ENCODE results near the gene YTHDC2.

DNA sequence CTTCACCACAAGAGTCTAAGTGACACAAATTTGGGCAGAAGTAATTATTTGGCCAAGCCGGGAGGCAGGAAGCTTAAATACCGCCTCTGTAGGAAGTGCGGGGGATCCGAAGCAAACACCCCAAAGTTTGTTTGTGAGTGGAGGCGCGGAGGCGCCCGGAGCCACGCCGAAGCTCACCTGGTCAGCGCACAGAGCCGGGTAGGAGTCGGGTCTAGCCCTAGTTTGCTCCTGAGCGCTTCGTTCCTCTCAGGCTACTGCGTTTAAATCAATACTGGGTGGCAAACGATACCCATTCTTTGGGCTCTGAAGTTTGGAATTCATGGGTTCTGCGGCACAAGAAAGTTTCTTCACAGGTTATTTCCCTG lies 26.1 kb upstream of the YTHDC2 start:
- no peak for TF ChIP-seq EP300 (IDR thresholded peaks at IDR 0.05)
- TF ChIP-seq, protein P1, sequence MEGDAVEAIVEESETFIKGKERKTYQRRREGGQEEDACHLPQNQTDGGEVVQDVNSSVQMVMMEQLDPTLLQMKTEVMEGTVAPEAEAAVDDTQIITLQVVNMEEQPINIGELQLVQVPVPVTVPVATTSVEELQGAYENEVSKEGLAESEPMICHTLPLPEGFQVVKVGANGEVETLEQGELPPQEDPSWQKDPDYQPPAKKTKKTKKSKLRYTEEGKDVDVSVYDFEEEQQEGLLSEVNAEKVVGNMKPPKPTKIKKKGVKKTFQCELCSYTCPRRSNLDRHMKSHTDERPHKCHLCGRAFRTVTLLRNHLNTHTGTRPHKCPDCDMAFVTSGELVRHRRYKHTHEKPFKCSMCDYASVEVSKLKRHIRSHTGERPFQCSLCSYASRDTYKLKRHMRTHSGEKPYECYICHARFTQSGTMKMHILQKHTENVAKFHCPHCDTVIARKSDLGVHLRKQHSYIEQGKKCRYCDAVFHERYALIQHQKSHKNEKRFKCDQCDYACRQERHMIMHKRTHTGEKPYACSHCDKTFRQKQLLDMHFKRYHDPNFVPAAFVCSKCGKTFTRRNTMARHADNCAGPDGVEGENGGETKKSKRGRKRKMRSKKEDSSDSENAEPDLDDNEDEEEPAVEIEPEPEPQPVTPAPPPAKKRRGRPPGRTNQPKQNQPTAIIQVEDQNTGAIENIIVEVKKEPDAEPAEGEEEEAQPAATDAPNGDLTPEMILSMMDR (IDR thresholded peaks at IDR 0.05): no peak
- no peak for TF ChIP-seq POLR2AphosphoS5 (IDR thresholded peaks at IDR 0.05)
- TF ChIP-seq POLR2A (IDR thresholded peaks at IDR 0.05): no peak

Data from stomach (tissue), 4 donors.